GM19035 (cell line): ENCODE results near the gene CDS1.
"Not testable (repeated sequence)": the region's sequence is repeated elsewhere in the genome, so short reads cannot be mapped to it uniquely, and the experiment has no call there.

ENCODE experiments used
- ATAC-seq: cut with Tn5 transposase; IDR thresholded peaks from one replicate; pipeline ENCODE4 v1.9.1; 2021; ENCODE audit not compliant: unreplicated experiment

The CDS1 gene

GRCh38 chr4:84669201-84669600 is 86.3 kb downstream of the CDS1 start:
- no peak for ATAC-seq

- no peak for ATAC-seq
Observed at GRCh38 chr4:84672177-84672576, 89.2 kb downstream of the CDS1 start.

- ATAC-seq, result no peak
Observed at GRCh38 chr4:84673475-84674240, 90.7 kb downstream of the CDS1 start.

- ATAC-seq, result no peak
Observed at GRCh38 chr4:84677093-84677492, 94.2 kb downstream of the CDS1 start.

GRCh38 chr4:84677995-84678394 is 95.1 kb downstream of the CDS1 start:
- ATAC-seq, result no peak

- no peak for ATAC-seq
Observed at GRCh38 chr4:84678976-84679744, 96.2 kb downstream of the CDS1 start.

GRCh38 chr4:84680956-84681355 is 98.0 kb downstream of the CDS1 start:
- no peak for ATAC-seq

- no peak for ATAC-seq
Observed at GRCh38 chr4:84681486-84682274, 98.8 kb downstream of the CDS1 start.

GRCh38 chr4:84682661-84683060 is 99.7 kb downstream of the CDS1 start:
- ATAC-seq, result not testable (repeated sequence)

- no peak for ATAC-seq
Observed at GRCh38 chr4:84683064-84683850, 100.3 kb downstream of the CDS1 start.

GRCh38 chr4:84684361-84684760 is 101.4 kb downstream of the CDS1 start:
- ATAC-seq, result no peak

GRCh38 chr4:84685105-84685504 is 102.2 kb downstream of the CDS1 start:
- ATAC-seq, result no peak

GRCh38 chr4:84688605-84689004 is 105.7 kb downstream of the CDS1 start:
- ATAC-seq, result no peak

- no peak for ATAC-seq
Observed at GRCh38 chr4:84689197-84689596, 106.3 kb downstream of the CDS1 start.

GRCh38 chr4:84690481-84690880 is 107.6 kb downstream of the CDS1 start:
- ATAC-seq, result no peak

- ATAC-seq, result no peak
Observed at GRCh38 chr4:84691170-84691691, 108.3 kb downstream of the CDS1 start.

- no peak for ATAC-seq
Observed at GRCh38 chr4:84691800-84692199, 108.9 kb downstream of the CDS1 start.

- ATAC-seq, result no peak
Observed at GRCh38 chr4:84697159-84697558, 114.2 kb downstream of the CDS1 start.

- ATAC-seq, result no peak
Observed at GRCh38 chr4:84697615-84698201, 114.8 kb downstream of the CDS1 start.

- ATAC-seq, result no peak
Observed at GRCh38 chr4:84699001-84699671, 116.2 kb downstream of the CDS1 start.
